AG08396 (cell line): Measurements from ENCODE around the gene FUT8.

ENCODE experiments used
- DNase-seq: peaks from one replicate; pipeline ENCODE4 v3.0.0; 2012; ENCODE audit warnings: low spot score, mixed read lengths

The FUT8 gene

DNA sequence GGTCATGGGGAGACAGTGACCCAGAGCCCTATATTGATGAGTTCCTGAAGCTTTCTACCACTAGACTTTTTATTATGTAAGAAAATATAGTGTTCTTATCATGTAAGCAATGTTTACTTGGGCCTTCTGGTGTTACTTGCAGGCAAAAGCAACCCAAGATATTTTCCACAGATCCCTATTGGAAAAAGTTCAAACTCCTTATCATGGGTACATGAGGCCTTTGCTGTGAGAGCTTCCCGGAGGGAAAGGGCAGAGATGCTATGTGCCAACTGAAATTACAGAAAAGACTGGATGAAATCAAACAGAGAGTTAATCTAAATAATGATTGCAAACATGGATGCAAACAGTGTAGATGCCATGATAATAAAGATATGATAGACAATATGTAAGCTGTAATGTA is 361.5 kb downstream of the FUT8 start:
- no peak for DNase-seq

DNA sequence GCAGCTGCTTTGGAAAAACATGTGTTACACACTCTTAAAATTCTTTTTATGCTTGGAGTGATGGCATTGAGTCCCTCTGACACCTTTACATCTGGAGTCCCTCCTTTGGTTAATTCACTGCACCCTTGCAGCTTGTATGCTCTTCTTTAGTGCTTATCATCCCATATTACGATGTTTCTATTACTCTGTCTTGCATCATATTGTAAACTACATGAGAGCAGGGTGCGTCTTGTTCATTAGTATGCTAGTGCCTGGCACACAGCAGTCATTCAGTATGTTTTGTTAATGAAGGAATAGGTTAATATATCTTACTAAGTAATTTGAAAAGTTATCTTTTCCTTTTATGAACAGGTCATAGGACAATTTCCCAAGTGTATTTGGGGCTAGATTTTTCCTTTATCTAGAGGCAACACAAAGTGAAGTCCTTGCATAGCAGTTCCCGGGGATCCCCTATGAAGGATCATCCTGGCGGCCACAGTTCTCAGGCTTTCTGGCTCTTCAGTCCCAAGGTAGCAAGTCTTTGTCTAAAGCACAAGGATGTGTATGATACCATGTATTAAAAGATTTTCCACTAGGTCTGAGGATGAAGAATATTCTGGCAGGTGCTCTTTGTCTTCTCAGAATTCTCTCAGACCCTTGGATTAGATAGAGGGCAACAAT is 363.8 kb downstream of the FUT8 start:
- no peak for DNase-seq

- no peak for DNase-seq
Observed at GRCh38 chr14:65780566-65780965, 368.0 kb downstream of the FUT8 start.

DNA sequence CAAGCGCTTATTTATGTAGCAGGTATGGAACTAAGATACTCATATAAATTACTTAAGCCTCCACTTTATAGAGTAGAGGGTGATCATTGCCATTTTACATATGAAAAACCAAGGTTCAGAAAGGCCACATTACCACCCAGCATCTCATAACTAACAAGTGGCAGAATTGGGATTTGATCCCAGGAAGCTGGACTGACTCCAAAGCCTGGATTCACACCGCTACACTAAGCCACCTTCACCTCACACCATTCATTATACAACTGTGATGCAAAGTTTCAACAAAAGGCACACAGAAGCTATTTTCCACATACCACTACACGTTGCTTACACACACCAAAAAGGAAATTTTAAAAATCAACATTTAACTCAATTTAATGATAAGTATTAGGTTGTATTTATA is 370.6 kb downstream of the FUT8 start:
- DNase-seq = no peak

- no peak for DNase-seq
Observed at GRCh38 chr14:65783576-65783975, 371.0 kb downstream of the FUT8 start.

DNA sequence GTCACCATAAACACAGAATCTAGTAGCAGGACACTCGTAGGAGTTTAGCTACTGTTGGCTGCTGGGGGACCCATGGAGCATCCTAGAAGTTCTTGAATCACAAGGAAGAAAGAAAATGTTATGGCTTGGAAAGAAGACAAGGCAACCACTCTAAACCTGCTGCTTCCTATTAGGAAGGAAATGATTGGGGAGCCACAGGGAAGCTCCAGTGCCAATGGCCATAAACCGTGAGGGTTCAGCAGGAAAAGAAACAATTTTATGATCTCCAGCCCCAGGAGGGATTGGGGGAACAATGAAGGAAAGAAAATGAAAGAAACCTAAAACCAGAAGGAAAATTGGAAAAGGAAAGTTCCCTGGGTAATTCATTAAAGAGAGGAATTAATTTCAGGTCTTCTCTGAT is 372.0 kb downstream of the FUT8 start:
- DNase-seq = no peak

DNA sequence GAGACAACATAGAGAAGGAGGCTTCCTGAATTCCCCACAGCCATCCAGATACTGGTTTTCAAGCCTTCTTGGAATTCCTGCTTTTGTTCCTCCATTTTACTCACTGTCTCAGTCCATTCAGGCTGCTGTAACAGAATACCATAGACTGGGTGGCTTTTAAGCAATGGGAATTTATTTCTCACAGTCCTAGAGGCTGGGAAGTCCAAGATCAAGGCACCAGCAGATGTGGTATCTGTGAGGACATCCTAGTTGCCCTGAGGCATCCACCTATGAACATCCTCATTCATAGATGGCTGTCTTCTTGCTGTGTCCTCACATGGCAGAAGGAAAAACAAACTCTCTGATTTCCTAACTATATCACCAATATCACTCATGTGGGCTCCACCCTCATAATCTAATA is 374.9 kb downstream of the FUT8 start:
- no peak for DNase-seq

- DNase-seq = no peak
Observed at GRCh38 chr14:65788876-65789275, 376.3 kb downstream of the FUT8 start.

DNA sequence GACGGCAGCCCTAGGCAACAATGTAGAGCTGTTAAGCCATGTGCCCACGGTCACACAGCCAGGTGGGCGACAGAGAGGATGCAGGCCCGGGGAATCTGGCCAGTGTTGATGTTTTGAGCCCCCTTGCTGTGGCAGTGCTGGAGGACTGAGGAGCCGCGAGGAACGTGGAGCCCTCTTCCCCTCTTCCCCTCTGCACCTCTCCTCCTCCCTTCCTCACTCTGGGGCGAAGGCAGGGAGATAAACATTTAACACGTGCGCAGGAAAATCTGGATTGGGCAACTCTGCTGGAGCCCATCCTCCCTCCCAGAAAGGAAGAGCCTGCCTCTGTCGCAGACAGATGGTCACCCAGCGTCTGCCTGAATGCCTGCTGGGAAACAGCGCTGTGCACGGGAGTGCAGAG is 376.8 kb downstream of the FUT8 start:
- no peak for DNase-seq

- no peak for DNase-seq
Observed at GRCh38 chr14:65790172-65790815, 377.8 kb downstream of the FUT8 start.

DNA sequence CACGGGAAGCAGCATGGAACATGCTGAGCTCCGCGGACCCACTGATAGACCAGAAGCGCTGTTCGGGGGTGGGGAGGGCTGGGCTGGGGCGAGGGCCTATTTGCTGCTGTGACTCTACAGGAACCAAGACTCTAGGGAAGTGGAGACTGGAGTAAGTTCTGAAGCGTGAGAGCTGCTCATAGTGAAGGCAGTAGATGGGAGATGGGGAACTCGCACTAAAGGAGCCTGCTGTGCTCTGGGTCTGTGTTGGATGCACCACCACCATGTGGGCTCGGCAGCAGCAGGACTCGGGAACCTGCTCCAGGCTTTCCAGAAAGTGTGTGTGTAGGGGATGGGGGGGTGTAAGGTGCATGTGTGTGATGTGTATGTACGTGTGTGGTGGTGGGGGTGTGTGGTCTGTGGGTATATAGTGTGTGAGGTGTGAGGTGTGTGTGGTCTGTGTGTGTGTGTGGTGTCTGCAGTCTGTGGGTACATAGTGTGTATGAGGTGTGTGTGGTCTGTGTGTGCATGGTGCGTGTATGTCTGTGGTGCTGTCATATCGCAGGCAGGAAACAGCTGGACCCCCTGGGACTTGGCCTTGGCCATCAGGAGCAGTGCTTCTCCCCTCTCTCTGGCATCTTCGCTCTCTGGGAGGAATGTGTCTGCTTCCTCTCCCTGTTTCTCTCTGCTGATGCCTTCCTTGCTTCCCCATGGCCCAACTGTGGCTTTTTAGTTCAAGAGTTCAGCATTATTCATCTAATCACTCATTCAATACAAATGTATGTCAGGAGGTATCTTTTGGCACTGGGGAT is 378.9 kb downstream of the FUT8 start:
- DNase-seq = peak; percentile 16

GRCh38 chr14:65792208-65792905 is 379.8 kb downstream of the FUT8 start:
- DNase-seq = peak; percentile 23
